MM.1S (cell line): Measurements from ENCODE around the gene KRT37.
"Not testable (repeated sequence)": the region's sequence is repeated elsewhere in the genome, so short reads cannot be mapped to it uniquely, and the experiment has no call there.

Experiments used
- DNase-seq: peaks from one replicate; pipeline ENCODE4 v3.0.0-alpha.2; 2015
- H2AFZ ChIP-seq: fragments of 300-600 bp; sonication (generic); 2 replicates; pipeline ENCODE4 v1.6.0; 2016; ENCODE audit warnings: antibody characterized with exemption, low read length
- H3F3A ChIP-seq: fragments of 300-600 bp; sonication (generic); 2 replicates; pipeline ENCODE4 v1.6.1; 2016; ENCODE audit warnings: mild to moderate bottlenecking, antibody characterized with exemption, low read length, moderate library complexity, mixed read lengths; ENCODE audit not compliant: insufficient read depth
- H3K27ac ChIP-seq: fragments of 300-600 bp; sonication (generic); 2 replicates; pipeline ENCODE4 v1.5.1; 2016; ENCODE audit warnings: mild to moderate bottlenecking, low read length
- H3K27me3 ChIP-seq: fragments of 300-600 bp; sonication (generic); replicated peaks from 2 replicates; pipeline ENCODE4 v1.6.0; 2016; ENCODE audit warnings: low read length; ENCODE audit not compliant: insufficient read depth
- H3K36me3 ChIP-seq: fragments of 300-600 bp; sonication (generic); replicated peaks from 2 replicates; pipeline ENCODE4 v1.6.1; 2016; ENCODE audit warnings: mild to moderate bottlenecking, low read length, mixed read lengths; ENCODE audit not compliant: insufficient read depth
- H3K4me1 ChIP-seq: fragments of 300-600 bp; sonication (generic); 2 replicates; pipeline ENCODE4 v1.6.1; 2016; ENCODE audit warnings: low read length, mixed read lengths
- H3K4me2 ChIP-seq: fragments of 300-600 bp; sonication (generic); 2 replicates; pipeline ENCODE4 v1.6.0; 2016; ENCODE audit warnings: low read depth, low read length
- H3K4me3 ChIP-seq: fragments of 300-600 bp; sonication (generic); 2 replicates; pipeline ENCODE4 v1.5.1; 2016; ENCODE audit warnings: low read length, mixed read lengths
- H3K79me2 ChIP-seq: fragments of 300-600 bp; sonication (generic); 2 replicates; pipeline ENCODE4 v1.6.1; 2016; ENCODE audit warnings: mixed run types, low read length, mixed read lengths
- H3K9ac ChIP-seq: fragments of 300-600 bp; sonication (generic); 2 replicates; pipeline ENCODE4 v1.6.1; 2016; ENCODE audit warnings: low read length, mixed read lengths
- H3K9me2 ChIP-seq: fragments of 300-600 bp; sonication (generic); replicated peaks from 2 replicates; pipeline ENCODE4 v1.6.1; 2016; ENCODE audit warnings: mild to moderate bottlenecking, low read length, mixed read lengths; ENCODE audit not compliant: insufficient read depth
- H3K9me3 ChIP-seq: fragments of 300-600 bp; sonication (generic); replicated peaks from 2 replicates; pipeline ENCODE4 v1.6.1; 2016; ENCODE audit warnings: mild to moderate bottlenecking, low read length, mixed read lengths; ENCODE audit not compliant: insufficient read depth
- H4K20me1 ChIP-seq: fragments of 300-600 bp; sonication (generic); 2 replicates; pipeline ENCODE4 v1.6.1; 2016; ENCODE audit warnings: mild to moderate bottlenecking, low read length, moderate library complexity, mixed read lengths; ENCODE audit not compliant: insufficient read depth
- CTCF ChIP-seq: fragments of 300-600 bp; sonication (generic); IDR thresholded peaks from 2 replicates; pipeline ENCODE4 v1.5.1; 2016; ENCODE audit warnings: antibody characterized with exemption, low read length, mixed read lengths
- EZH2 ChIP-seq: fragments of 300-600 bp; sonication (generic); optimal IDR thresholded peaks from 2 replicates; pipeline ENCODE3; 2017; ENCODE audit warnings: low read depth, mild to moderate bottlenecking, antibody characterized with exemption, low read length, mixed read lengths
- EZH2phosphoT487 ChIP-seq: fragments of 300-600 bp; sonication (generic); IDR thresholded peaks from 2 replicates; pipeline ENCODE4 v1.6.1; 2018; ENCODE audit warnings: antibody characterized with exemption, low read length

Gene KRT37

GRCh38 chr17:41429667-41430066, 5.3 kb upstream of the KRT37 start:
- DNase-seq: no peak
- Histone ChIP-seq H3K9me3 (no peaks in the 10 kb centered on the region), H3K4me2 (no peak overlapping the region), H3K36me3 (no peaks in the 10 kb centered on the region), H3F3A (no peaks in the 10 kb centered on the region), H3K27ac (no peak overlapping the region), H3K9me2 (no peaks in the 10 kb centered on the region), H4K20me1 (no peaks in the 10 kb centered on the region), H3K79me2 (no peaks in the 10 kb centered on the region), H3K4me3 (no peak overlapping the region), H3K9ac (no peak overlapping the region), H3K4me1 (no peaks in the 10 kb centered on the region), H2AFZ (no peak overlapping the region), H3K27me3 (no peaks in the 10 kb centered on the region)
- TF ChIP-seq CTCF: no peak
- TF ChIP-seq EZH2phosphoT487: no peak
- no peak for TF ChIP-seq EZH2

- Histone ChIP-seq H3K27ac (no peak overlapping the region), H2AFZ (no peak overlapping the region), H3K27me3 (no peaks in the 10 kb centered on the region), H3K4me3 (no peak overlapping the region), H3K79me2 (no peaks in the 10 kb centered on the region), H3K9me2 (no peaks in the 10 kb centered on the region), H3K36me3 (no peaks in the 10 kb centered on the region), H3F3A (no peaks in the 10 kb centered on the region), H3K4me2 (no peak overlapping the region), H3K4me1 (no peaks in the 10 kb centered on the region), H3K9me3 (no peaks in the 10 kb centered on the region), H4K20me1 (no peaks in the 10 kb centered on the region), H3K9ac (no peak overlapping the region)
- DNase-seq: no peak
- no peak for TF ChIP-seq EZH2phosphoT487
- no peak for TF ChIP-seq EZH2
- TF ChIP-seq CTCF: no peak
Observed at GRCh38 chr17:41428591-41429291, 4.4 kb upstream of the KRT37 start.

GRCh38 chr17:41422586-41422985, 1.8 kb downstream of the KRT37 start:
- H3K79me2 ChIP-seq, H3K4me3 ChIP-seq, H2AFZ ChIP-seq, H3K9me3 ChIP-seq, H3K27ac ChIP-seq, H3F3A ChIP-seq, DNase-seq, H3K4me1 ChIP-seq, H3K27me3 ChIP-seq, H3K9me2 ChIP-seq, H4K20me1 ChIP-seq, H3K36me3 ChIP-seq, H3K4me2 ChIP-seq, H3K9ac ChIP-seq: not testable (repeated sequence)

GRCh38 chr17:41421617-41422016, 2.8 kb downstream of the KRT37 start:
- no peaks in the 10 kb centered on the region for H3K4me1 ChIP-seq
- DNase-seq: no peak
- H4K20me1 ChIP-seq: no peaks in the 10 kb centered on the region
- no peak overlapping the region for H3K9ac ChIP-seq
- H3K27ac ChIP-seq: no peak overlapping the region
- no peaks in the 10 kb centered on the region for H3K27me3 ChIP-seq
- H3K4me3 ChIP-seq: no peak overlapping the region
- no peaks in the 10 kb centered on the region for H3F3A ChIP-seq
- no peaks in the 10 kb centered on the region for H3K9me2 ChIP-seq
- no peaks in the 10 kb centered on the region for H3K36me3 ChIP-seq
- H3K4me2 ChIP-seq: no peak overlapping the region
- no peaks in the 10 kb centered on the region for H3K9me3 ChIP-seq
- H2AFZ ChIP-seq: no peak overlapping the region
- H3K79me2 ChIP-seq: no peaks in the 10 kb centered on the region
- TF ChIP-seq EZH2 (no peak), CTCF (no peak), EZH2phosphoT487 (no peak)
